Measurements from ENCODE around the gene WDFY1.

WDFY1 gene

DNA sequence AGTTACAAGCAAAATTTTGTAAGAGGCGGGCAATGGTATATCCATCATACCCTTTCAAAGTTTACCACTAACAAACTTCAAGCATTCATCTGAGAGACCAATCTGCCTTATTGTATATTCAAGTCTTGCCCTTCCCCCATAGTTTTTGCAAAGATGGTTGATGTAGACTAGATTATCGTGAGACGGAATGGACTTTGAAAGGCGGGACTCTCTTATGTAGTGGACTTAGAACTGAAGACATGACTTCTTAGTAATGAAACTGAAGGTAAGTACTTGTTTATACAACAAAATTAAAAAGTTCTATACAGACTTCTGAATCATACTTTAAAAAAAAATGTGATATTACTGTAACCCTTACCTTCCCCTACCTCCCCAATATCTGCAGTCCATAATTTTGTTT is 118.1 kb downstream of the WDFY1 start:
- H3K27me3 ChIP-seq (ENCODE audit: insufficient read depth, insufficient read length), result no peaks in the 10 kb centered on the region
- H3K9me3 ChIP-seq (ENCODE audit: insufficient read depth, low read length), result no peaks in the 10 kb centered on the region
- DNase-seq (ENCODE audit: low read depth, low spot score), result no peak
- TF ChIP-seq SUZ12 (IDR thresholded peaks at IDR 0.05; ENCODE audit: extremely low read depth, insufficient read depth, insufficient read length), result no peak
- TF ChIP-seq ZNF274 (IDR thresholded peaks at IDR 0.05; ENCODE audit: low read depth, low read length), result no peak
- no peak for TF ChIP-seq YY1 (IDR thresholded peaks at IDR 0.05; ENCODE audit: insufficient read depth, insufficient read length)
- no peak overlapping the region for H3K4me3 ChIP-seq (ENCODE audit: insufficient read length, low read depth)
- no peak overlapping the region for H3K9ac ChIP-seq (ENCODE audit: insufficient read length, low read depth)
- no peaks in the 10 kb centered on the region for H3K4me1 ChIP-seq (ENCODE audit: insufficient read depth, insufficient read length)
- H3K36me3 ChIP-seq (ENCODE audit: insufficient read depth, insufficient read length, low read length), result no peaks in the 10 kb centered on the region
